Upper lobe of left lung (tissue), 4 donors: Measurements from ENCODE around the gene PHF21B.

Source experiments
- CTCF ChIP-seq, 6 experiments: fragments of 450-650 bp in 4 of 6; fragments of 200-600 bp in 2 of 6; sonication (generic) in 2 of 6; IDR thresholded peaks; one replicate each; pipeline ENCODE4 v1.5.1; 2016 to 2019; ENCODE audit warnings: antibody characterized with exemption in 6 of 6
- POLR2A ChIP-seq, 4 donors: fragments of 450-650 bp; IDR thresholded peaks; one replicate each; pipeline ENCODE4 v1.5.1; 2016 to 2017; ENCODE audit warnings: antibody characterized with exemption in 4 of 4, mild to moderate bottlenecking in 2 of 4

GRCh38 chr22:44999687-45000086 is 10.1 kb downstream of the PHF21B start:
- TF ChIP-seq CTCF (IDR thresholded peaks at IDR 0.05) (no peak), POLR2A (IDR thresholded peaks at IDR 0.05) (no peak)
